DOHH2 (cell line): ENCODE measurements around the gene ZNF236.

ENCODE experiments used
- CTCF ChIP-seq: fragments of 200-600 bp; sonication (generic); IDR thresholded peaks from one replicate; pipeline ENCODE4 v1.5.1; 2014; ENCODE audit warnings: antibody characterized with exemption, mild to moderate bottlenecking, low read depth, low read length; ENCODE audit not compliant: poor library complexity, severe bottlenecking
- EZH2phosphoT487 ChIP-seq: fragments of 200-600 bp; sonication (generic); IDR thresholded peaks from 2 replicates; pipeline ENCODE4 v1.6.1; 2017; ENCODE audit warnings: borderline replicate concordance, mild to moderate bottlenecking, antibody characterized with exemption, low read length, moderate library complexity, mixed read lengths

- TF ChIP-seq CTCF = no peak
- TF ChIP-seq EZH2phosphoT487 = no peak
Measured at GRCh38 chr18:76915456-76915855, 93.1 kb downstream of the ZNF236 start.
